ENCODE measurements around the gene CTCFL.
"Not testable (repeated sequence)": the region's sequence is repeated elsewhere in the genome, so short reads cannot be mapped to it uniquely, and the experiment has no call there.

Gene CTCFL

DNA sequence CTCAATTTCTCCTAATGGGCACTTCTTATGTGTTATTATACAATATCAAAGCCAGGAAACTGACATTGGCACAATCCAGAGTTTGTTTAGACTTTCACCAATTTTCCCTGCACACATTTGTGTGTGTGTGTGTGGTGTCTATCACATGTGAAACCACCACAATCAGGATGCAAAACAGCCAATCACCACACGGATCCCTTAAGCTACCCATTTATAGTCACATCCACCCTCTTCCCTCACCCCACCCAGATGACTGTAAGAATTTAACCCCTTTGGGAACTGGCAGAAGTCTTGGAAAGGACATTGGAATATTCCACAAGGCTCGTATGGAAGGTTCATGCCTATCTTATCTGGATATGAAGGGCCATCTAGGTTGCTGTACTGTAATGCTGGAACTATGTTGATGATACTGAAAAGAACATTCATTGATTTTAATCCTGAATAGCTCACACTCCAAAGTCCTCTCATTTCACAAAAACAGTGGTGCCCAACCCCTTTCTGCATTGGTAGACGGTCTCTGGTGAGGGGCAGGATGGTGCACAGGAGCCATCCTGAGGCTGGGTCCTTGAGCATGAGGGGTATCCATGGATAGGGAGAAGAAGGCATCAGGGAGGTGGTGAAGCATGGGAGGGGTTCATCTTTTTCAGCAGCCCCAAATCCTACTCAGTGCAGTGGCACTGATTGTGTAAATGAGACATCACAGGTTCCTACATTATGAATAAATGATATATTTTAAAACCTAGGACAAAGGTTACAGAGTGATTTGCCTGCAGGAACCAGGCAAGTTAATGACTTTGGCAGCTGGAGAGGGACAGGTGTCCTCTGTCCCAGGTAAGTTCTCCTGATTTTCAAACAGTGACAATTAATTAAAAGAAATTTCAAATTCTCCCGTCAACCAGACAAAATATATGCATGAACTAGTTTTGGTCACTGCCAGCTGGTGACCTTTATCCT lies 12.1 kb upstream of the CTCFL start:
- no peak for DNase-seq

DNA sequence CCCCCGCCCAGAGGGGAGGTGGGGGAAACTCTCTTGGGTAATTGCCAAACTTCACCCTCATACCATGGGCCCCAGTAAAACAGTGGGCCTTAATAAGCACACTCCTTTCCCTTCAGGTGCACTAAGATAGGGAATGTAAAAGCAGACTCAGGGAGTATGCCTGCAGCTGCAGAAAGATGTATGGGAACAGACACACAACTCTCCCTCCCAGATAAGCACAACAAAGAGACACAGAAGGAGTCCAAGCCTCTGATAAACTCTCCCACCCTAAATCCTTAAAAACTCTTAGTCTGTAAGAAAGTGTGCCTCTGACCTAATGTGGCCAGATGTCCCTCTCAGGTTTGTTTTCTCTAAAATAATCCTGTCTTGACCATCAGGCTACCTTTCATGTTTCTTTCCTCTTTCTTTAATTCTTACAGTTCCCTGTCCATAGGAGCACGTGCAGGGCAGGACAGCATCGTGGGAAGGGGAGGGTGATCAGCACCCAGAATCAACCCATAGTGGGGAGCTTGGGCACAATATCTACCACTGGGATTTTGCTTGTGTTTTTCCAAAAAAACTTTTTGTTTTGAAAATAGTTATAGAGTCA lies 11.3 kb upstream of the CTCFL start:
- DNase-seq = no peak

DNA sequence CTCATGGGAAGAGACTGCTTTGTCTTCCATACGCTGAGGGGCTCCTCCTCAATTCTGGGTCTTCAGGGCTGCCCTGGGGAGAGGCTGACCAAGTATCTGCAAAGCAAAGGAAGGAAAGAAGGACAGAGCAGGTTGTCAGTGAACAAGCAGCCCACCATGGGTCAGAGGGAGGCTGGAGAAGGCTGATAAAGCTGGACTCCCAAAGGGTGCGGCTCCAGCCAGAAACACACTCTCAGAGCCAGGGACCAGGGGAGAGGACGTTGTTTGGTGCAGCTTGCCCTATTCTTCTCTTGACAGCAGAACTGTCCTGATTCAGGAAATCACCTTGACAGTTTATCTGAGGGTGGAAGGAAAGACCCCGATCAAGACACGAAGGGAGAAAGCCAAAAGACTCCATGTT lies 10.4 kb upstream of the CTCFL start:
- DNase-seq = no peak

DNA sequence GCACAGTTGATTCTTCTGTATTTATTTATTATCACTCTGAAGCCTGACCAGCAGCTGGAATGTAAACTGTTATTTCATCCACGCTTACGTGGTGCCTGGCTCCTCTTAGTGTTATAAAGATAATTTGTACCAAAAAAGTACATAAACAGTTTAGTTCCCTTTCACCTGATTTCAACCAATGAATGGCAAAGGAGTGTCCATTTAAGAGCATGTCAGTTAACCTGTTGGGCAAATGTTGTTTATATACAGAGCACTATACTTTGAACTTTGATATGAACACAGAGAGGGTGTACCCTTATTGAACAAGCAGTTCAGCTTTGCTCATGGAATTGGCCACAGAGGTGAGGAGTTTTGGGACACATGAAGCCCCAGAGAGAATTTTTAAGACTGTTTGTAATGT lies 7.2 kb upstream of the CTCFL start:
- DNase-seq = no peak

DNA sequence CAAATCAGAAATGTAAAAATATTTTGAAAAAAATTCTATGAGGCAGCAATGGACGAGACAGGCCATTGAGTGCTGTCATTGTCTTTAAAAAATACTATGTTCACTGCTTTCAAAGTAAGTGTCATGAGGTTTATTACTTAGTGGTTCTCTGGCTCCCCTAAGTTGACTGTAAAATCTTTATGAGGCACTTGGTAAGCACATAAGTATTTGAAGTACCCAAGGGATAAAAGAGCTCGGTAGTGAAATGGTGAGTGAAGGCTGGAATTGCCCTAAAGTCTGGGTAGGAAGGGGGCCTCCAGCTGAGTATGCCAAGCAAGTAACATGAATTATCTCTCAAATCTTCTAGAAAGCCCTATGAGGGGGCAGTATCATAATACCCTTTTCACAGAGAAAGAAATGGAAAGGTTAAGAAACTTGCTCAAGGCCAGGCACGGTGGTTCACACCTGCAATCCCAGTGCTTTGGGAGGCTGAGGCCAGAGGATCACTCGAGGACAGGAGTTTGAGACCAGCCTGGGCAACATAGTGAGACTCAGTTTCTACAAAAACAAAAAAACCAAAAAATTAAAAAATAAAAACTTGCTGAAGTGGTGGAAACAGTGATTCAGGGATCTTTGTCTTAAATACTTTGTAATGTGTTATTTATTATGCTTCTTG lies 5.5 kb upstream of the CTCFL start:
- no peak for DNase-seq

DNA sequence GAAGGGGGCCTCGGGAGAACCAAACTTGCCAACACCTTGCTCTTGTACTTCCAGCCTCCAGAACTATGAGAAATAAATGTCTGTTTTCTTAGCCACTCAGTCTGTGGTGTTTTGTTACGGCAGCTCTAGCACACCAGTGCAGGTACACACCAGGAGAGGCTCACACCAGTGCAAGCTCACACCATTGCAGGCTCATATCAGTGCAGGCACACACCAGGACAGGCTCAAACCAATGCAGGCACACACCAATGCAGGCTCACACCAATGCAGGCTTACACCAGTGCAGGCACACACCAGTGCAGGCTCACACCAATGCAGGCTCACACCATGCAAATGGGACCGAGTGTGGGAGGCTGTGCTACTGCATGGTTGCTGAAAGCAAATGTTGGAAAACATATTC lies 4.9 kb upstream of the CTCFL start:
- no peak for DNase-seq

DNA sequence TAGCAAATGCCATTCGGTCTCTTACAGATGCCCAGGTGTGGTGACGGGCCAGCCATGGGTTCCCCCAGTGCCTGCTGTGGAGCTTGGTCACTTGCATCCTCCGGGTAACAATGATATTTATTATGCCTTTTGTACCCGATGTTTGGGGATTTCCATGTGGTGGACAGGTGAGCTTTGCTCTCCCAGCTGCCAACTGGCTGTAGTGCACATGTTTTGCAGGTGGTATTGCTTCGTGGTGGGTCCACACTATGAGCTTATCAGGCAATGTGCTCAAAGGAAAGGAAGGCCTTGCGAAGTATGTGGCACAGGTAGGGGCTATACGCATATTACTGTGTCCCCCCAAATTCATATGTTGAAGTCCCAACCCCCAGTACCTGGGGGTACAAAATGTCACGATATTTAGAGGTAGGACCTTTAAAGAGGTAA lies 4.2 kb upstream of the CTCFL start:
- no peak for DNase-seq

DNA sequence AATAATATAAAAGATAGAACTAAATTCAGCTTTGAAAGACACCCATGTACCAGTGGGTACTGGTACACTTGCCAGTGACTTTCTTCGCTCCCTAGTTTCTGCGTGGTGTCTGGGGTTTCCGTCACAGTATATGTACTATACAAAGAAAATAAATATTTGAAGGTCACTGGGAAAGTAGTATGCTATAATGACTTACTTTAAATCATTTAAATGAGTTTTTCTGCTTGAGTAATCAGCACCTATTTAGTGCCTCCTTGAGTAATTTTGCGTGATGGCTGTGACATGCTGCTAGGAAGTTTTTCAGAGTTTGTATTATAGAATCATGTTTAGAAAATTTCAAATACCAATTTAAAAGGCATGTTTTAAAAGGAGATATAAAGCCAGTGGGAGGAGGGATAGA lies 3.2 kb upstream of the CTCFL start:
- DNase-seq = no peak

DNA sequence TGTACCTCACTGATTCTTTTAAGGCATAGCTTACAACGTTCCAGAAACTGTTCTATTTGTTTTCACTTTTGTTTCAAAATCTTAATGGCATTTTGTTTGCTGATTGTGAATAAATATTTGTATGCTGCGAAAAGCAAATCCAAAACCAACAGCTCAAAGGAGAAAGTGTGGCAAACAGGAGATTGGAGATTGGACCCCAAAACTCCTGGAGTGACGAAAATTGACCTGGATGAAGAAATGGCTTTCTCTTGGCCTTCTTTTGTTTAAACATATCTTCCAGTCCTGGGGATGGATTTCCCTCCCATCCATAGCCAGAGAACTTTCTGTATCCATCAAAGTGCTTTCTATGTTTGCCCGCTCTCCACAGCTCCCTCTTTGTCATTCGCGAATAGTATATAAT lies 2.8 kb upstream of the CTCFL start:
- DNase-seq = no peak

DNA sequence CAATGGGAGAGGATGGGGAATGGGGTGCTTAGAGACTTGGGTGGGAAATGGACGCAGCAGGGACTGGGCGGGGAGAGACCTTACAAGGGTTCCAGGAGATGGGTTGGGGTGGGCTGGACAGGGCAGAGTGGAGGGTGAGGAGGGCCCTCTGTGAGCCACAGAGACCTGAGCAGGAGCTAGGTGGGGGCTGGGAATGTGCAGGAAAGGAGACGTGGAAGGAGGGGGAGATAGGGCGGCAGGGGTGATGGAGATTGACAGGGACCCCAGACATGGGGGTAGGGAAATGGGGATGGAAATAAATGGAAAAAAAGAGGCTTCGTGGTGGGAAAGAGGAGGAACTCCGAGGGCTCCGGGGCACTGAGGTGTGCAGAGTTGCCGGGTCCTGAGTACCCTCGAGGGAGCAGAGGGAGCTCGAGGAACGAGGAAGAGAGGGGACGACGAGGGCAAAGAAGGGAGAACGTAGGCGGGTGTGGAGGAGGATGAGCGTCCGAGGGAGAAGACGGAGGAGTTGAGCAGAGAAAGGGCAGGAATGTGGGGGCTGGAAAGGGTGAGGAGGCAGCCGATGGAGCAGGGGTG lies 2.0 kb upstream of the CTCFL start:
- no peak for DNase-seq

DNA sequence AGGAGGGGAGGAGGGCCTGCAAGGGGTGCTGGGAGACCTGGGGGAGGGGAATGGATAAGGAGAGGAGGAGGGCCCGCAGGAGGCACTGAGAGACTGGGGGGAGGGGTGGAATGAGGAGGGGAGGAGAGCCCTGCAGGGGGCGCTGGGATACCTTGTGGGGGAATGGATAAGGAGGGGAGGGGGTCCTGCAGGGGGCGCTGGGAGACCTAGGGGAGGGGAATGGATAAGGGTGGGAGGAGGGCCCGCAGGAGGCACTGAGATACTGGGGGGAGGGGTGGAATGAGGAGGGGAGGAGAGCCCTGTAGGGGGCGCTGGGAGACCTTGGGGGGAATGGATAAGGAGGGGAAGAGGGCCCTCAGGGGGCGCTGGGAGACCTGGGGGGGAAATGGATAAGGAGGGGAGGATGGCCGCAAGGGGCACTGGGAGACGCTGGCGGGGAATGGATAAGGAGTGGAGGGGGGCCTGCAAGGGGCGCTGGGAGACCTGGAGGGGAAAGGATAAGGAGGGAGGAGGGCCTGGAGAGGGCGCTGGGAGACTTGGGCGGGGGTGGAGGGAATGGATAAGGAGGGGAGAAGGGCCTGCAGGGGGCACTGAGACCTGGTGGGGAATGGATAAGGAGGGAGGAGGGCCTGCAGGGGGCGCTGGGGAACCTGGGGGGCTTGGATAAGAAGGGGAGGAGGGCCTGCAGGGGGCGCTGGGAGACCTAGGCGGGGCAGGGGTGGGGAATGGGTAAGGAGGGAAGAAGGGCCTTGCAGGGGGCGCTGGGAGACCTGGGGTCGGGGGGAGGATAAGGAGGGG lies 1.3 kb upstream of the CTCFL start:
- DNase-seq = no peak

DNA sequence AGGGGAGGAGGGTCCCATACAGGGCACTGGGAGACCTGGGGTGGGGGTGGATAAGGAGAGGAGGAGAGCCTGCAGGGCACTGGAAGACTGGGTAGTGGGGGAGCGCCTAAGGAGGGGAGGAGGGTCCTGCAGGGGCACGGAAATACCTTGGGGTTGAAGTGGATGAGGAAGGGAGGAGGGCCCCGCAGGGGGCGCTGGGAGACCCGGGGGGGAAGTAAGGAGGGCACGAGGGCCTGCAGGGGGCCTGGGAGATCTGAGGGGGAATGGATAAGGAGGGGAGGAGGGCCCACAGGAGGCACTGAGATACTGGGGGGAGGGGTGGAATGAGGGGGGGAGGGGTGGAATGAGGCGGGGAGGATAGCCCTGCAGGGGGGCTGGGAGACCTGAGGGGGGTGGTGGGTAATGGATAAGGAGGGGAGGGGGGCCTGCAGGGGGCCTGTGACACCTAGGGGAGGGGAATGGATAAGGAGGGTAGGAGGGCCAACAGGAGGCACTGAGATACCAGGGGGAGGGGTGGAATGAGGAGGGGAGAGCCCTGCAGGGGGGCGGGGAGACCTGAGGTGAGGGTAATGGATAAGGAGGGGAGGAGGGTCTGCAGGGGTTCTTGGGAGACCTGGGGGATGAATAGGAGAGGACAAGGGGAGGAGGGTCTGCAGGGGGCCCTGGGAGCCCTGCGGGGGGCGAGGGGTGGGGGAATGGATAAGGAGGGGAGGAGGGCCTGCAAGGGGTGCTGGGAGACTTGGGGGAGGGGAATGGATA lies 567 bp upstream of the CTCFL start:
- DNase-seq = no peak

DNA sequence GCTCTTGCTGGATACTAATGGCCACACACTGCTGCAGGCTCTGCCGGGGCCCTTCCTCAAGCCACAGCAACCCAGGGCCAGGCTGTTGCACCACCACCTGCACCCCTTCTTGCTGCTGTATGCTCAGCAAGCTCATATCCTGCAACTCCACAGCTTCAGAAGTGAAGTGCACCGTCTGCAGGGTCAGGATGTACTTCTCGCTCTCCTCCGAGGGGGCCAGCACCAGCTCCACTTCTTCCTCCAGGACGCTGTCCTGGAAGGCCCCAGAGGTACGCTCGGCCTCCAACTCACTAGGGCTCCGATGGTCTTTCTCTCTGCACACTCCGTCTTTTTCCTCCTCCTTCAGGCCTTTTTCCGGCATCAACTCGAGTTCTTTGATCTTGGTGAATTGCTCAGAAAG lies 1.2 kb downstream of the CTCFL start:
- no peak for DNase-seq

DNA sequence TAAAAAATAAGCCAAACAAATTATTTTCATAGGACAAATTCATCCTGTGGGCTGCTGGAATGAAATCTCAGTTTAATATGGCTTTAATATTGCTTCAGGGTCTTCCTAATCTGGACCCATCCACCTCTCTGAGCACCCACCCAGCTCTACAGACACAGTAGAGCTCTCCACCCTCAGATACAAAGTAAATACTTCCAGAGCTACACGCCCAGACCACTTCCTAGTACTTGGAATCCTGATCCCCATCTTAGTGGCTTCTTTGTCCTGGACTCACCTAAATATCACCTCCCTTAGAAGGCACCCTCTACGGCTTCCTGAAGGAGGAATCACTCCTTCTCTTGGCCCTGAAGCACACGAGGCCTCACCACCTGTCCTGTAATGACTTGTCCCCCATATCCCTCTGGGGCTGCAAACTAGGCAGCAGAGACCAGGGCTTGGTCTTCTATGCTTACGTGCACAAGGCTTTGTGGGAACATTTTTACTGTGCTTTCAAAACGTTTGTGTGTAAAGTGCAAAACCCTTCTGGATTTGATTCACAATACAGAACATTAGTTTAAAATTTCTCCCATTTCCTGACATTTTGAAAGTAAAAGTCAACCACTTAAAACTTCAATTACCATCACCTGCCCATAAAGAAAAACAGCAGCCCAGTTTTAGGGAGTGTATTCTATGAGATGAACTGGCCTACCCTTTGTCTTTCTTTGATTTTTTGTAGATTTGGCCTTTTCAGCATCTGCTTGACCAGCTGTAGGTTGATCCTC lies 2.4 kb downstream of the CTCFL start:
- no peak for DNase-seq

DNA sequence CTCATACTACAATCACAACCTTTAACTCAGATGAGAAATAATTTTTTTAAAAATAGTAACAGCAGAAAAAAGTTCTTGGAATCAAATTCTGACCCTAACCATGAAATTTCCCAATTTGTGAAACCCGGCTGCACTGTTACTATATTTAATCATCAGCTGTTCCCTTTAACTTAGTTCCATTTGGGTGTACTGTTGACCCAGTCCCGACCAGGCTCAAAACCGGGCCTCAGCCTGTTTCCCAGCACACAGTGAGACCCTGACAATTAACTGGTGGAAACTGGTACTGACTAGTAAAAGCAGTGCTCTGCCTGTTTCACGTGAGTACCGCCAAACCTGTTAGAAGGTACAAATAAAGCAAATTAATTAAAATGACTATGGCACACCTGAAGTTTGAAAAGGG lies 7.0 kb downstream of the CTCFL start:
- DNase-seq = no peak

DNA sequence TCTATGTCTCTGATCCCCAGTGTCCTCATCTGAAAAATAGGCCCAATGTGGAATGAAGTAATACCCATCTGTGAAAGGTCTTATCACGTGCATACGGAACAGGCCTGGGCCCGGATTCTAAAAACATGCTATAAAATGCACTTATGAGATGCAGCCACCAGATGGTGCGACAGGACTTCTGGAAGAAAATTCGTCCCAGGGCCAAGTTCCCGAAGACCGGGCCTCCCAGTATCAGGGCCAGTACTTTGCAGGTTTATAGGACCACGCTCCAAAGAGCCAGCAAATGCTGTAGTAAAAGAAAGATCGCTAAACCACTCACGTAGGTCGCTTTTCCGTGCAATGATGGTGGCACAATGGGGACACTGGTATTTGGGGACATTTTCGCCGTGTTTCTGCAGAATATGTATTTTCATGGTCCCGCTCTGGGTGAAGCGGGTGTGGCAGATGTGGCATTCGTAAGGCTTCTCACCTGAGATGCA lies 10.6 kb downstream of the CTCFL start:
- peak in 44 of 51 donors; percentile 9 to 79 (median 44) for DNase-seq

DNA sequence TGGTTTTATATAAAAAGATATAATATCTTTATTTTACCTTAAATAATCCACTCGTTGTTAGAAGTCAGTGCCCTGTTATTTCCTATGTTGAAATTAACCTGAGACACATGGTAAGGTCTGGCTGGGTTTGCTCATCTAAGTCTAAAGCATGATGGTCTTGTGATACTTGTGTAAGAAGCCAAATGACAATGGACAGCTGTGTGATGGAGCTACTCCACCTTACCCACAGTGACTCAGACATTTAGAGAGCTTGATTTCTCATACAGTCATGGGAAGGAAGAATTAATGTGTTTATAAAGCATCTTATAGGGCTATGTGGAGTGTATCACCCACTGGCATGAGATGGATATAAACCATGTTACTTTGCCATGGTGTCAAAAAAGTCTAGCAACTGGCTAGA lies 11.7 kb downstream of the CTCFL start:
- DNase-seq = no peak

DNA sequence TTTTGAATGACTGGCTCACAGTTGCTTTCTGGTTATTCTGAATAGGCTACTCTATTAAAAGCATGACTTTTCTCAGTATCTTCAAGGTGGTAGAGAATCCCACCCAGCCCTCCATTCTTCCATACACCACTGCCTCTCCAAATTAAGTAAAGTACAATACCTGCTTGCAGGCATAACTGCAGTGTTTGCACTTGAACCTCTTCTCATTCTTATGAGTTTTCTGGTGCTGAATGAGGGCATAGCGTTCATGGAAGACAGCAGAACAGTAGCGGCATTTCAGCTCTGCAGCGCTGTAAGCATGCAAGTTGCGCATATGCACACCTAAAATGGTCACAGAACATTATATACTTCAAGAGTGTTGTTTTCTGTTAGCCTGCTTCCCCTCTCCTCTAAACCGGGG lies 12.5 kb downstream of the CTCFL start:
- no peak for DNase-seq

DNA sequence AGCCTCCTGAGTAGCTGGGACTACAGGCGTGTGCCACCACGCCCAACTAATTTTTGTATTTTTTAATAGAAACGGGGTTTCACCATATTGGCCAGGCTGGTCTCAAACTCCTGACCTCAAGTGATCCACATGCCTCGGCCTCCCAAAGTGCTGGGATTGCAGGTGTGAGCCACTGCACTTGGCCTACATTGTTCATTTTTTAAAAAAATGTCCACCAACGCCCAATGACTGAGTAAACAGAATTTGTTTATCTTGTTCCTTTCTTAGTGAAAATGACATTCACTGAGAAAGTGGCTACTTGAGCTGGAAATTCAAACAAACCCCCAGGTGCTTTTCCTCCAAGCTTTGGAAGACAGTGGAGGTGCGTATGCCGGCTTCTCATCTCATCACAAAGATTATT lies 13.2 kb downstream of the CTCFL start:
- not testable (repeated sequence) for DNase-seq
